Fibroblast of pulmonary artery (primary cell): ENCODE results near the gene NIT2.

ENCODE experiments used
- DNase-seq: peaks from one replicate; pipeline ENCODE4 v3.0.0-alpha.2; 2010; ENCODE audit warnings: low read depth
- H3K4me3 ChIP-seq: replicated peaks from 2 replicates; pipeline ENCODE4 v1.5.1; 2011; ENCODE audit warnings: low read depth, mild to moderate bottlenecking, control low read depth, low read length, moderate library complexity
- CTCF ChIP-seq: IDR thresholded peaks from 2 replicates; pipeline ENCODE4 v1.5.1; 2011; ENCODE audit warnings: mild to moderate bottlenecking, control low read depth, low read length, inconsistent platforms; ENCODE audit errors: missing control alignments

The NIT2 gene

GRCh38 chr3:100334488-100335351, at the start of gene NIT2:
Gene NIT2 (plus strand): TSS chr3:100334757. CDS start chr3:100334792, 35 bp downstream.
- peak; percentile 79 for DNase-seq
- no peak for TF ChIP-seq CTCF
- H3K4me3 ChIP-seq: peak within 1 kb of the TSS; percentile 58

- no peak overlapping the region for H3K4me3 ChIP-seq
- no peak for TF ChIP-seq CTCF
- DNase-seq: no peak
These were observed 46.2 kb upstream of the NIT2 start for GRCh38 chr3:100288288-100288894.

GRCh38 chr3:100289339-100289738, 45.2 kb upstream of the NIT2 start:
- no peak overlapping the region for H3K4me3 ChIP-seq
- peak; percentile 40 for DNase-seq
- no peak for TF ChIP-seq CTCF

- no peak overlapping the region for H3K4me3 ChIP-seq
- no peak for DNase-seq
- no peak for TF ChIP-seq CTCF
These were observed 39.5 kb upstream of the NIT2 start for GRCh38 chr3:100295089-100295488.

- TF ChIP-seq CTCF: no peak
- no peak overlapping the region for H3K4me3 ChIP-seq
- peak; percentile 18 for DNase-seq
These were observed 36.8 kb upstream of the NIT2 start for GRCh38 chr3:100297784-100298183.

GRCh38 chr3:100299016-100299415, 35.5 kb upstream of the NIT2 start:
- DNase-seq: peak; percentile 44
- no peak overlapping the region for H3K4me3 ChIP-seq
- TF ChIP-seq CTCF: no peak

- TF ChIP-seq CTCF: no peak
These were observed 27.9 kb upstream of the NIT2 start for GRCh38 chr3:100306695-100307094.

More at GRCh38 chr3:100306695-100307094, 27.9 kb upstream of the NIT2 start:
- H3K4me3 ChIP-seq: no peak overlapping the region
- no peak for DNase-seq
